Left lung (tissue), 10 donors: ENCODE data around the gene BGN. TPM values are rescaled to one million over a fixed set of nuclear protein-coding genes. Genes with fewer than 3 reads are reported as not detected.
A peak's percentile ranks its signal among the peaks of the same experiment; 100 is the strongest.

Experiments used
- ATAC-seq: fragments of 200-7000 bp; cut with Tn5 transposase; one replicate; pipeline ENCODE4 v1.9.1; 2020; ENCODE audit warnings: moderate library complexity
- DNase-seq, 4 donors: peaks; one replicate each; pipeline ENCODE4 v3.0.0-alpha.2; 2013 to 2020
- H3K27ac ChIP-seq, 2 donors: fragments of 200-600 bp; sonication (generic) in 1 of 2; one replicate each; pipeline versions ENCODE4 v1.5.0 to v1.8.0; 2020 to 2021
- H3K27me3 ChIP-seq, 2 donors: fragments of 200-600 bp; sonication (generic) in 1 of 2; one replicate each; pipeline versions ENCODE4 v1.5.0 to v1.8.0; 2020 to 2021
- H3K36me3 ChIP-seq, 2 donors: fragments of 200-600 bp; sonication (generic) in 1 of 2; one replicate each; pipeline versions ENCODE4 v1.5.0 to v1.8.0; 2020 to 2021
- H3K4me1 ChIP-seq, 2 donors: fragments of 200-600 bp; one replicate each; pipeline ENCODE4 v1.8.0; 2021
- H3K4me3 ChIP-seq, 2 donors: fragments of 200-600 bp; sonication (generic) in 1 of 2; one replicate each; pipeline versions ENCODE4 v1.5.0 to v1.8.0; 2020 to 2021; ENCODE audit warnings: mild to moderate bottlenecking in 1 of 2
- H3K9me3 ChIP-seq, 2 donors: fragments of 200-600 bp; sonication (generic) in 1 of 2; one replicate each; pipeline versions ENCODE4 v1.5.0 to v1.8.0; 2020 to 2021
- intact Hi-C, 2 donors: fragments of 100-400 bp; cut with DNase I; formaldehyde crosslinking; loops; one replicate each; pipeline versions ENCODE4 v1.11.2 to v1.14.2; 2022
- polyA plus RNA-seq, 6 donors: library from polyadenylated mRNA; unstranded; fragments of 120-200 nt; gene quantifications; one replicate each; pipeline ENCODE4 v1.2.1, GENCODE V29; 2013; ENCODE audit not compliant: insufficient read length in 6 of 6
- total RNA-seq, 2 donors: library from RNA; stranded (reverse); fragmentation: NEBNext Ultra II Directional; extraction: Animal tissue kit (Norgen Biotek cat#: 25700); gene quantifications; one replicate each; pipeline ENCODE4 v1.2.1, GENCODE V29; 2021
- TF ChIP-seq, protein P1 (sequence below), 2 donors: fragments of 200-600 bp; sonication (generic) in 1 of 2; IDR thresholded peaks; one replicate each; pipeline versions ENCODE4 v1.5.0 to v1.8.0; 2021; ENCODE audit warnings: antibody characterized with exemption in 2 of 2
- donor health status: DM: no; HTN: yes; CAD: no.
- donor health status: DM: no; HTN: no; CAD: no.

BGN gene
- total and polyA plus RNA-seq, 8 donors: 175 to 492 (median 202) TPM

DNA sequence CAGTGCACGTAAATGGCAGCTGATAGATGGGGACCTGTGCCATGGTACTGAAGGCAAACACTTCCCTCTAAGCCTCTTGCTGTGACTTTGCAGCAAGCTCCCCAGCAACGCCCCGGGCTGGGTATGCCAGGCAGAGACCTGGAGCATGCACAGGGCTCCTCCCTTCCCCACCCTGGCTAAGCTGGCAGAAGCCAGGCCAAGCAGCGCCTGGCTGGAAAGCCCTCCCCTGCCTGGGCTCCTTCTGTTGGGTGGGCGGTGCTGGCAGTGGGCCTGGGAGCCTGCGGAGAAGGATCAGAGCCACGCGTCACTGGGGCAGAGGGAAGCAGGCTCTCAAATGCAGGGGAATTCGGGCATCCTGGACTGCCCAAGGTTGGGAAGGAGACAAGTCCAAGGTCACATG lies 26.3 kb downstream of the BGN start:
- H3K27me3 ChIP-seq: peaks cover 47 to 81% of the 10 kb centered on the region in 2 donors
- DNase-seq: no peak
- peak; percentile 39 for ATAC-seq
- no peak overlapping the region for H3K4me3 ChIP-seq
- H3K36me3 ChIP-seq: no peaks in the 10 kb centered on the region
- intact Hi-C loops: no loop called here
- H3K27ac ChIP-seq: no peak overlapping the region
- H3K9me3 ChIP-seq: no peaks in the 10 kb centered on the region
- no peaks in the 10 kb centered on the region for H3K4me1 ChIP-seq
- TF ChIP-seq, protein P1, sequence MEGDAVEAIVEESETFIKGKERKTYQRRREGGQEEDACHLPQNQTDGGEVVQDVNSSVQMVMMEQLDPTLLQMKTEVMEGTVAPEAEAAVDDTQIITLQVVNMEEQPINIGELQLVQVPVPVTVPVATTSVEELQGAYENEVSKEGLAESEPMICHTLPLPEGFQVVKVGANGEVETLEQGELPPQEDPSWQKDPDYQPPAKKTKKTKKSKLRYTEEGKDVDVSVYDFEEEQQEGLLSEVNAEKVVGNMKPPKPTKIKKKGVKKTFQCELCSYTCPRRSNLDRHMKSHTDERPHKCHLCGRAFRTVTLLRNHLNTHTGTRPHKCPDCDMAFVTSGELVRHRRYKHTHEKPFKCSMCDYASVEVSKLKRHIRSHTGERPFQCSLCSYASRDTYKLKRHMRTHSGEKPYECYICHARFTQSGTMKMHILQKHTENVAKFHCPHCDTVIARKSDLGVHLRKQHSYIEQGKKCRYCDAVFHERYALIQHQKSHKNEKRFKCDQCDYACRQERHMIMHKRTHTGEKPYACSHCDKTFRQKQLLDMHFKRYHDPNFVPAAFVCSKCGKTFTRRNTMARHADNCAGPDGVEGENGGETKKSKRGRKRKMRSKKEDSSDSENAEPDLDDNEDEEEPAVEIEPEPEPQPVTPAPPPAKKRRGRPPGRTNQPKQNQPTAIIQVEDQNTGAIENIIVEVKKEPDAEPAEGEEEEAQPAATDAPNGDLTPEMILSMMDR (IDR thresholded peaks at IDR 0.05): no peak

DNA sequence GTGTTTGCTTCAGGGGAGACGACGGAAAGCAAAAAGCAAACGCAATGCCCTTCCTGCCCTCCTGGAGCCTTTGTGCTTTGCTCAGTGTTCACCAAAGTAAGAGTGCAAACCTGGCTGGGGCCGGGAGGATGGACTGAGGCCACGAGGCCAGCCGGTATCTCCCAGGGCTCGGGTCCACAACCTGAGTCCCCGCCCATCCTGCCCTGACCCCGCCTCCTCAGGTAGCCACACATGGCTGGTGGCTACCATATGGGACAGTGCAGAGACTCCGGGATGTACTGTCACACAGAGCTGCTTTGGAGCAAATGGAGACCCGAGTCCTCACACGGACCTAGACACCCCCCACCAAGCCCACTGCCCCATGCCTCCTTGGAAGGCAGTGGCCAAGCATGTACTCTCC lies 27.5 kb downstream of the BGN start:
- ATAC-seq: no peak
- Histone ChIP-seq H3K27ac (no peak overlapping the region), H3K36me3 (no peaks in the 10 kb centered on the region), H3K4me3 (no peak overlapping the region), H3K4me1 (no peaks in the 10 kb centered on the region), H3K27me3 (peaks cover 44 to 77% of the 10 kb centered on the region in 2 donors), H3K9me3 (no peaks in the 10 kb centered on the region)
- no peak for DNase-seq
- TF ChIP-seq, protein P1 (IDR thresholded peaks at IDR 0.05): no peak
- intact Hi-C loops: no loop called here

DNA sequence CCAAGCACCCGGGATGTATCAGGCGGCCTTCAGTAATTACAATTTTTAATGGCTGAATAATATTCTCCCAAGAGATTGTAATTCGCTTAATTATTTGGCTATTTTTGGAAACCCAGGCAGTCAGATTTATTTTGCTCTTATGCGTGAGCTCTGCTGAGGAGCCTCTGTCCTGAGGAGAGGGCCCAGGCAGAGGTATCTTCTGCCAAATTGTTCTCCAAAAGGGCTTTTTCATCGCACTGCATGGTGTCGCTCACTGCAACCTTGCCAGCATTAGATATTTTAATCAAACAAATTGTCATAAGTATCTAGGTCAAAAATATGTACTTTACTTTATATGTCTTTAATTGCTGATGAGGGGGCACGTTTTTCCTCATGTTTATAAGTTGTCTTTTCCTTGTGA lies 28.5 kb downstream of the BGN start:
- intact Hi-C loops: no loop called here
- TF ChIP-seq, protein P1 (IDR thresholded peaks at IDR 0.05): no peak
- no peaks in the 10 kb centered on the region for H3K9me3 ChIP-seq
- no peak overlapping the region for H3K27ac ChIP-seq
- H3K36me3 ChIP-seq: no peaks in the 10 kb centered on the region
- H3K4me3 ChIP-seq: no peak overlapping the region
- no peak for DNase-seq
- ATAC-seq: no peak
- H3K4me1 ChIP-seq: no peaks in the 10 kb centered on the region
- peaks cover 37 to 70% of the 10 kb centered on the region in 2 donors for H3K27me3 ChIP-seq

DNA sequence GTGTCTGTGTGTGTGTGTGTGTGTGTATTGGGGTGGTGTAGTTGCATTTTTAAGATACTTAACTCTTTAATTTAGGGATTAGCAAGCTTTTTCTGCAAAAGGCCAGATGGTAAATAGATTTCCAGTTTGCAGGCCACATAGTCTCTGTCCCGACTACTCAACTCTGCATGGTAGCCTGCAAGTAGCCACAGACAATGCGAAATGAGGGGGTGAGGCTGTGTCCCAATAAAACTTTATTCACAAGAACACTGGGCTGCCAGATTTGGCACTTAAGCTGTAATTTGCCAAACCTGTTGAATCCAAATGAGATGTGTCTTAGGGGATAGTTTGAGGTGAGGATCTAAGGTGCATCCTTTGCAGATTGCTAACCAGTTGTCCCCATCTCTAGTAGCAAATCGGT lies 29.5 kb downstream of the BGN start:
- Histone ChIP-seq H3K27ac (no peak overlapping the region), H3K36me3 (no peaks in the 10 kb centered on the region), H3K27me3 (peaks cover 28 to 60% of the 10 kb centered on the region in 2 donors), H3K9me3 (no peaks in the 10 kb centered on the region), H3K4me1 (no peaks in the 10 kb centered on the region), H3K4me3 (no peak overlapping the region)
- TF ChIP-seq, protein P1 (IDR thresholded peaks at IDR 0.05): no peak
- intact Hi-C loops: no loop called here
- ATAC-seq: no peak
- no peak for DNase-seq

DNA sequence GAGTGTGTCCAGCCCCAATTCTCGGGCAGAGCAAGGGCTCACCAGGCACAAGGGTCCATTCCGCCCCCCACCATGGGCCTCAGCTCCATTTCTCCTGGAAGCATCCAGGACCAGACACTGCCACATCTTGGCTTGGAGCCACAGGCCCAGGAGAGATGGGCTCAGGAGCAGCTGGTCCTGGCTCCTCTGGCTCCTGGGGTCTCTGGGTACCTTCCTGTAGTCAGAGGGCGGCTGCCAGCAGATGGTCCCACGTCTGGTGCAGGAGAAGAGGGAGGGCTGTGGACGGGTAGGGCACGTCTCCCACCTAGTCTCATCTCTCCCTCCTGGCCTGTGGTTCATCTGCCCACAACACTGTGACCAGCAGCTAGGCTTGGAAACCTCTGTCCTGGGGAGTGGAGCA lies 30.7 kb downstream of the BGN start:
- ATAC-seq (no peak), DNase-seq (no peak)
- H3K4me3 ChIP-seq: no peak overlapping the region
- H3K27me3 ChIP-seq: peaks cover 18 to 48% of the 10 kb centered on the region in 2 donors
- no peaks in the 10 kb centered on the region for H3K36me3 ChIP-seq
- no peaks in the 10 kb centered on the region for H3K9me3 ChIP-seq
- no peaks in the 10 kb centered on the region for H3K4me1 ChIP-seq
- intact Hi-C loops: no loop called here
- no peak overlapping the region for H3K27ac ChIP-seq
- TF ChIP-seq, protein P1 (IDR thresholded peaks at IDR 0.05): no peak
